GM18505 (cell line): ENCODE measurements around the gene POFUT2.

Experiments
- ATAC-seq: cut with Tn5 transposase; IDR thresholded peaks from one replicate; pipeline ENCODE4 v1.9.1; 2021; ENCODE audit not compliant: unreplicated experiment
- POLR2A ChIP-seq: IDR thresholded peaks from 4 replicates; pipeline ENCODE4 v1.6.1; 2011; ENCODE audit warnings: borderline replicate concordance; ENCODE audit not compliant: insufficient read depth, insufficient read length; ENCODE audit errors: extremely low read depth

POFUT2 gene

GRCh38 chr21:45292399-45293219, 4.9 kb upstream of the POFUT2 start:
- ATAC-seq, result no peak
- no peak for TF ChIP-seq POLR2A

DNA sequence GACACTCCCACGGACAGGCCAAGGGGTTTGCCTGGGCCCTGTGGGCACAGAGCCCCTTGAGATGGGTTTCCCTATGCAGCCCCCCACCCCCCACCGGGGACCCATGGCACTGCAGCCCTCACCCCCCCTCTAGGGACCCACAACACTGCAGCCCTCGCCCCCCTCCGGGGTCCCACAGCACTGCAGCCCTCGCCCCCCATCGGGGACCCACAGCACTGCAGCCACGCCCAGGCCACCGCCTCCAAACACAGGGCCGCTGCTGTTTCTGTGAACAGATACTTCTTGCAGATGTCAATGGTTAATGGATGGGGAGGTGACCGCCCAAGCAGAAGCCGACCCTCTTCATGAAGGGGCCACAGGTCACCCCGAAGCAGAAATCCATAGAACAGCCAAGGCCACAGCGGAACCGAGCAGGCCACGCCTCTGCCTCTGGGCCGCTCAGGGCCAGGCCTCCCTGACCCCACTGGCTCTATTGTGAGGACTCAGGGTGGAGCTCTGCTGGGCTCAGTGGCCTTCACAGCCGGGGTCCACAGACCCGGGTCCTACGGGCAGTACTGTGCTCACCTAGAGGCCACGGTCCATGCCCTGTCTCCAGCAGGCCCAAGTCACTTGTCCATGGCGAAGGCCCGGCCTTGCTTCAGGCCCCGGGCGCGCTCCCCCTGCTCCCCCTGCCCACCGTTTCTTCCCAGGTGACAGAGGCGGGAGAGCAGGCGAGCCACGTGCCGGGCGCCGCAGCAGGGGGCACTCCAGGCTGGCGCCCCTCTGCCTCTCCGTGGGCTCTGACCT, 4.1 kb upstream of the POFUT2 start:
- no peak for TF ChIP-seq POLR2A
- no peak for ATAC-seq

- ATAC-seq, result no peak
- TF ChIP-seq POLR2A, result no peak
These were observed 3.4 kb upstream of the POFUT2 start for GRCh38 chr21:45290948-45291612.

DNA sequence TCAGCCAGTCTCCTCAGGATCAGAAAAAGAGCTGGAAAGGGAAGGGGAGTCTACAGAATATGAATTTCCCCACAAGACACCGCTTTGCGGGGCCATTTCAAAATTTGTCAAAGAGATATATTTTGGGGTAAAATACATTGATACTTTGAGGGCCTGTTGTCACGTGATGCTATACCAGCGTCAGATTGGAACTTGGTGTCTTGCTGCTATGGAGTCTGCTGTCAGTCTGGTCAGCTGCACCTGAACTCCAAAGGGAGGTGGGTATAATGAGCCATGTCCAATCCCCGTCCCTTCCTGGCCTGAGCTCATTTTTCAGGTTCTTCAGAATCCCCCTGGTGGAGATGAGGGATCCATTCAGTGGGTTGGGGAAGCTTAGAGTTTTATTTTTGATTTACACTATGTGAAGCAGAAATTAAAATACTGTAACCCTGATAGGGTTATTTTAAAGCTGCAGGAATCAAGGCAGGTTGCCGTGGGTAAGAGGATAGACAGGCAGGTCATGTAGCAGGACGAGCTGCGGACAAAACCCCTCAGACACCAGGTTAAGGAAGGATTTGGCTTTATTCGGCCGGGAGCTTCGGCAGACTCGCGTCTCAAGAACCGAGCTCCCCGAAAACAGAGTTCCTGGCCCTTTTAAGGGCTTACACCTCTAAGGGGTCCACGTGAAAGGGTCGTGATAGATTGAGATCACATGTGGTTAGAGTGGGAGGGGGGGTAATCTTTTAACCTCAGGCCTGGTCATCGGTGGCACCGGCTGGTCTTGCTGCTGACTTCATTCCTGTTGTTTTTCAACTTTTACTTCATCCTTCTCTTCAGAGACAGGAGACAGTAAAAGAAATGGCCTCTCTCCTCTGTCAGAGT, 2.2 kb upstream of the POFUT2 start:
- TF ChIP-seq POLR2A, result no peak
- ATAC-seq, result no peak

- no peak for ATAC-seq
- no peak for TF ChIP-seq POLR2A
These were observed 1.4 kb upstream of the POFUT2 start for GRCh38 chr21:45289134-45289533.

DNA sequence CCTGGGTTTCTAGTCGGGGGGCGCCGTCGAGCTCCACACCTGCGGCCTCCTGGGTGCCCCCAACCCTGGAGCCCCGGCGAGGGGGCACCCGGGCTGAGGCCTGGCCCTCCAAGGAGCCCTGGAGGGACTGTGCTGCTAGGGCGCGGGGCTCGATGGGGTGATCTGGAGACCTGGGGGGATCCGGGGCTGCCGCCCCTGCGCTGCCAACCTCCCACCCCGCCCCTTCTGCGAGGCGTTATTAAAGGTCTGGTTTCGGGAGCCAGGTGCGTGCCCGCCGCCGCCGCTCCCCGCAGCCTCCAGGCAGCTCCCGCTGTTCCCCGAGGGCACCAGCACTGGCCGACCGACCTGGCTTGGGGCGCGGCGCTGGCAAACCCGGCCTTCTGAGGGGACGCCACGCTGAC, 746 bp upstream of the POFUT2 start:
- no peak for ATAC-seq
- TF ChIP-seq POLR2A, result no peak

GRCh38 chr21:45286671-45287437, 841 bp downstream of the POFUT2 start:
- TF ChIP-seq POLR2A, result no peak

GRCh38 chr21:45285266-45285931, 2.3 kb downstream of the POFUT2 start:
- no peak for TF ChIP-seq POLR2A
- ATAC-seq, result no peak

More at GRCh38 chr21:45286671-45287437, 841 bp downstream of the POFUT2 start:
- no peak for ATAC-seq

DNA sequence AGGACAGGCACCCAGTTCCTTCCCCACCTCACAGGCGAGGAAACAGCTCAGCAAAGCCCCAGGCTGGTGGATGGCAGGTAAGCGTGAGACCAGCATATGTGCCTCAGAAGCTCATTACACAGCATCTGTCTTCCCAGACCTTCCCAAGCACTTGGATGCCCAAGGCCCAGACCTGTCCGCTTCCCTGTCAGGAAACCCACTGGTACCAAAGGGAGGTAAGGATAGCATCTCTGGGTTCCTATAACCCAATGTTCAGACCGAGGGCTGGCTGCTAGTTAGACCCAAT, 3.3 kb downstream of the POFUT2 start:
- no peak for ATAC-seq
- no peak for TF ChIP-seq POLR2A

- ATAC-seq, result no peak
- no peak for TF ChIP-seq POLR2A
These were observed 3.9 kb downstream of the POFUT2 start for GRCh38 chr21:45283611-45284455.

- TF ChIP-seq POLR2A, result no peak
- no peak for ATAC-seq
These were observed 4.6 kb downstream of the POFUT2 start for GRCh38 chr21:45283035-45283610.
